Bronchial epithelial cell (primary cell): ENCODE results near the gene PSMG3. TPM values are rescaled to one million over a fixed set of nuclear protein-coding genes. Genes with fewer than 3 reads are reported as not detected.

Experiments
- DNase-seq: peaks from one replicate; pipeline ENCODE4 v3.0.0-alpha.2; 2010; ENCODE audit warnings: low read depth
- FAIRE-seq: peaks from 2 replicates; lab custom pipeline; 2011; peaks lifted over from hg19 to GRCh38; lab: Jason Lieb, UNC
- H3K27me3 ChIP-seq: 2 replicates; pipeline ENCODE4 v1.5.1; 2011; ENCODE audit warnings: low read length; ENCODE audit not compliant: control insufficient read depth, insufficient read depth
- H3K36me3 ChIP-seq: 2 replicates; pipeline ENCODE4 v1.5.1; 2011; ENCODE audit warnings: low read length; ENCODE audit not compliant: control insufficient read depth, insufficient read depth
- H3K4me3 ChIP-seq: 2 replicates; pipeline ENCODE4 v1.5.1; 2011; ENCODE audit warnings: mild to moderate bottlenecking, low read depth, low read length, control low read depth
- total RNA-seq: library from RNA; depleted of rRNA; stranded (reverse); fragments of >200 nt; gene quantifications from 2 replicates; pipeline ENCODE4 v1.2.1, GENCODE V29; 2014
- TF ChIP-seq, protein P1 (sequence below): IDR thresholded peaks from 2 replicates; pipeline ENCODE4 v1.5.1; 2011; ENCODE audit warnings: mild to moderate bottlenecking, moderate library complexity, low read length, control low read depth, inconsistent platforms; ENCODE audit not compliant: insufficient read depth, severe bottlenecking

PSMG3 gene
- total RNA-seq, 1 donor from 2014 or later = 50.8 TPM

DNA sequence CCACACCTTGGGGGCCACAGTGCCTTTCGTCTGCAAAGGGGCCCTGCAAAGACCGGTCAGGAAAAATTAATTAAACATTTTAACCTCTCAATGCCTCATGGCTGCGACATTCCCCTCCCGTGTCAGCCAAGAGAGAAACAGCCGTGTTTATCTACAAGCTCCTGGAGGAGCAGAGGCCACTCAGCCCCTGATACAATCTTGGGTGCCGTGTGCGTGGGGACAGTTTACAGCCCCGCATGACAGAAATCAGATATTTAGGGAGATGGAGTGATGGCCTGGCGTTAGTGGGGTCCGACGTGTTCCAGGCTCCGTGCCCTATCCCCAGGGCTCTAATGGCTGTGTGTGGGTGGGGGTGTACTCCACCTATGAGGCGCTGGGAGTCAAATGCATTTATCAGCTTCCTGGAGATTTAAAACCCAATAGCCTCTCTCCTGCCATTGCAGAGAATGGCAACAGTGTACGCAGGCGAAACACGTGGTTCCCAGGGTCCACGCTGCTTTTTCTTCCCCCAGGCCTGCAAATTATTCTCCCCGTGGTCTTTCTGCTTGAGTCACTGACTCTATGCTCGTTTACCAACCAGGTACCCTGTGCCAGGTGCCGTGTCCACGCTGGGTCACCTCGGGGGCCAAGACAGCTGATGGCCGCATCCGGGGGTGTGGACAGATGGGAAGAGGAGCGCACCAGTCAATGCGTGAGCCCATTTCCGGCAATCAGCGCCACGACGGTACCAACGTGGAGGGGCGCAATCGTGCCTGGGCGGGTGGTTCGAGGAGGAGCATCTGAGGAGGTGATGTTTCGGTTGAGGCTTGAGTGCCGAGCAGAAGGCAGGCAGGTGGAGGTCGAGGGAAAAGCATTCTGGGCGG lies 26.6 kb upstream of the PSMG3 start:
- FAIRE-seq (no peak), DNase-seq (no peak)
- no peak overlapping the region for H3K4me3 ChIP-seq
- peaks cover 4% of the 10 kb centered on the region for H3K27me3 ChIP-seq
- TF ChIP-seq, protein P1, sequence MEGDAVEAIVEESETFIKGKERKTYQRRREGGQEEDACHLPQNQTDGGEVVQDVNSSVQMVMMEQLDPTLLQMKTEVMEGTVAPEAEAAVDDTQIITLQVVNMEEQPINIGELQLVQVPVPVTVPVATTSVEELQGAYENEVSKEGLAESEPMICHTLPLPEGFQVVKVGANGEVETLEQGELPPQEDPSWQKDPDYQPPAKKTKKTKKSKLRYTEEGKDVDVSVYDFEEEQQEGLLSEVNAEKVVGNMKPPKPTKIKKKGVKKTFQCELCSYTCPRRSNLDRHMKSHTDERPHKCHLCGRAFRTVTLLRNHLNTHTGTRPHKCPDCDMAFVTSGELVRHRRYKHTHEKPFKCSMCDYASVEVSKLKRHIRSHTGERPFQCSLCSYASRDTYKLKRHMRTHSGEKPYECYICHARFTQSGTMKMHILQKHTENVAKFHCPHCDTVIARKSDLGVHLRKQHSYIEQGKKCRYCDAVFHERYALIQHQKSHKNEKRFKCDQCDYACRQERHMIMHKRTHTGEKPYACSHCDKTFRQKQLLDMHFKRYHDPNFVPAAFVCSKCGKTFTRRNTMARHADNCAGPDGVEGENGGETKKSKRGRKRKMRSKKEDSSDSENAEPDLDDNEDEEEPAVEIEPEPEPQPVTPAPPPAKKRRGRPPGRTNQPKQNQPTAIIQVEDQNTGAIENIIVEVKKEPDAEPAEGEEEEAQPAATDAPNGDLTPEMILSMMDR = no peak
- H3K36me3 ChIP-seq = no peaks in the 10 kb centered on the region

DNA sequence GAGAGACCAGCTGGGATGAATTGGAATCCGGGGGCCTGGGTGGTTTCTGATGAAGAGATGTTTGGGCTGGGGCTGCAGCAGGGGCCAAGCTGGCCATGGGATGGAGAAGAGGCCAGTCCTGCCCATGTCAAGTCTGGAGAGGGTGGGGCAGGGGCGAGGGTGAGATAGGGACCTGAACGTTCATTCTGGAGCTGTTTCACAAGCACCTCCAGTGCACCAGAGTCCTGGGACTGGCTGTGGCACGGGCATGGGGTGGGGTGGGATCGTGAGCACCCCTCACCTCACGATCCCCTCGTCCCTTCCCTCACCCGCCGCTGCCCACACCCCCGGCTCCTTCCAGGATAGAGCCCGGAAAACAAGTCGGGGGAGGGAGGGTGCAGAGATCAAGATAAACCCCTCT lies 25.8 kb upstream of the PSMG3 start:
- TF ChIP-seq, protein P1 = no peak
- Histone ChIP-seq H3K27me3 (peaks cover 4% of the 10 kb centered on the region), H3K4me3 (no peak overlapping the region), H3K36me3 (no peaks in the 10 kb centered on the region)
- DNase-seq = no peak
- FAIRE-seq = no peak

DNA sequence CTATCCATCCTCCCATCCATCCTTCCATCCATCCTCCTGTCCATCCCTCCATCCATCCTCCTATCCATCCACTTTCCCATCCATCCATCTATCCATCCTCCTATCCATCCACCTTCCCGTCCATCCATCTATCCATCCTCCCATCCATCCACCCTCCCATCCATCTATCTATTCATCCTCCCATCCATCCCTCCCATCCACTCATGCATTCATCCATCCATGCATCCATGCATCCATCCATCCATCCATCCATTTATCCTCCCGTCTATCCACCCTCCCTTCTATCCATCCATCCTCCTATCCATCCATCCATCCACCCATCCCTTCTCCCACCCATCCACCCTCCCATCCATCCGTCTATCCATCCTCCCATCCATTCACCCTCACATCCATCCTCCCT lies 25.2 kb upstream of the PSMG3 start:
- Histone ChIP-seq H3K27me3 (peaks cover 4% of the 10 kb centered on the region), H3K4me3 (no peak overlapping the region), H3K36me3 (no peaks in the 10 kb centered on the region)
- no peak for DNase-seq
- TF ChIP-seq, protein P1 = no peak
- FAIRE-seq = no peak

DNA sequence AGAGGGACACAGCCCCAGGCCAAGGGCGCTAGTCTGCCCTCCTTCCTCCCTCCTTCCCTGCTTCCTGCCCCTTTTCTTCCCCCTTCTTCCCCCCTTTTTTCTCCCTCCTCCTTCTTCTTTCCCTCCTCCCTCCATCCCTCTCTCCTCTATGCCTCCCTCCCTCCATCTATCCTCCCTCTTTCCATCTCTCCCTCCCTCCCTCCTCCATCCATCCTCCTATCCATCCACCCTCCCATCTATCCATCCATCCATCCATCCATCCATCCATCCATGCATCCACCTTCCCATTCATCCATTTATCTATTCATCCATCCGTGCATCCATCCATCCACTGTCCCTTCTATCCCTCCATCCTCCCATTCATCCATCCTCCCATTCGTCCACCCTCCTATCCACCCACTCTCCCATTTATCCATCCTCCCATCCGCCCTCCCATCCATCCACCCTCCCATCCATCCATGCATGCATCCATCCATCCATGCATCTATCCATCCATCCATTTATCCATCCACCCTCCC lies 24.1 kb upstream of the PSMG3 start:
- no peak for DNase-seq
- H3K27me3 ChIP-seq = peaks cover 4% of the 10 kb centered on the region
- TF ChIP-seq, protein P1 = no peak
- no peaks in the 10 kb centered on the region for H3K36me3 ChIP-seq
- no peak for FAIRE-seq
- H3K4me3 ChIP-seq = no peak overlapping the region

DNA sequence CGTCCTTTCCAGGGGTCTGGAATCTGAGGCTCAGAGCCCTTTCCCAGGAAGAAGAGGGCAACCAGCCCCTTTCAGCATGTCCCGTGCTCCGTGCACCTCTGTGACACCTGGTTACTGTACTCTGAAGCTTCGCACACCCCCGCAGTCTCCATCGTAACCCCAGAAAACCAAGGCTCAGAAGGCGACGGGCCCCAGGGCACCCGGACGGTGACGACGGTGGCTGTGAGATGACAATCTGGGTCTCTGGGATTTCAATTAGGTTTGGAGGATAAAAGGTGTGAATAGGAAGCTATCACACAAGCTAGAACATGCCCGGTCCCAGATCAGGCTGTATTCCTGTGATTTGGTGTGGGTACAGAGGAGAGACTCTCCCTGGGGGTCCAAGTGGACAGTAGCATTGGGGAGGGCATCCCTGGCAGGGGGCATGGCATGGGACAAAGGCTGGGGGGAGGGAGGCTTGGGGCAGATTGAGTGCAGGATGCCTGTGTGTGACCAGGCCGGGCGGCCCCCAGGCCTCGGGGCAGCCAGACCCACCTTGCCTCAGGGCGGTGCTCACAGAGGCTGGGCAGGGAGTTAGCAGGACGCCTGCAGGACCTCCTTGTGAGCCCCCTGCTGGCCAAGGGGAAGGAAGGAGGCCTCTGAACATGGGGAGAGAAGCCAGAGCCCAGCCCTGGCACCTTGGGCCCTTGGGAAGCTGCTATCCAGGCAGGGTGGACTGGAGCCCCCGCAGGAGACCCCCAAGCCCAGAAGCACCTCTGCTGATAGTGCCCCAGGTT lies 23.4 kb upstream of the PSMG3 start:
- peaks cover 4% of the 10 kb centered on the region for H3K27me3 ChIP-seq
- TF ChIP-seq, protein P1 = peak; percentile 21
- no peak for FAIRE-seq

More for the DNA sequence above, 23.4 kb upstream of the PSMG3 start:
- Histone ChIP-seq H3K4me3 (no peak overlapping the region), H3K36me3 (no peaks in the 10 kb centered on the region)
- no peak for DNase-seq
